SU-DHL-6 (cell line): ENCODE measurements around the gene TRAK1.

Experiments
- EZH2phosphoT487 ChIP-seq: fragments of 200-600 bp; sonication (generic), shearing (Covaris generic); conservative IDR thresholded peaks from 2 replicates; pipeline ENCODE4 v1.6.1; 2018; ENCODE audit warnings: mild to moderate bottlenecking, antibody characterized with exemption, low read length, moderate library complexity, mixed read lengths
- TF ChIP-seq, protein P1 (sequence below): fragments of 200-600 bp; sonication (generic); IDR thresholded peaks from one replicate; pipeline ENCODE4 v1.5.1; 2017; ENCODE audit warnings: antibody characterized with exemption, mild to moderate bottlenecking, low read length, moderate library complexity; ENCODE audit not compliant: insufficient read depth, poor library complexity, severe bottlenecking

DNA sequence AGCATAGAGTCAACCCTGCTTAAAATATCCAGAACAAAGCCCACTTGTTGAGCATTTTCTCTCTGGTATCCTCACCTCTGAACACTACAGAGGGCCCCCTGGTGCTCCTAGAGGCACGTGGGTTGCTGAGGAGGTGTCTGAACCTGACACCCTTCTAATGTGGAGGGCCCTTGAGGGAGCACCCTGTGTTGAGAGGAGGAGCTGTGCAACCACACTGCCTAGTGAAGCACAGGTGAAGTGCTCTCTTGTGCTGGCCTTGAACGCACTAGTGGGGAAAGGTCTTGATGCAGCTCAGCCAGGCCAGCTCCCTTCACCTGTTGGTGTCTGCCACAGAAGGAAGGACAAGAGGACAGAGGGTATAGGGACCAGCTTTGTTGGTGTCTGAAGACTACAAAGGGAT, 122.9 kb downstream of the TRAK1 start:
- TF ChIP-seq, protein P1, sequence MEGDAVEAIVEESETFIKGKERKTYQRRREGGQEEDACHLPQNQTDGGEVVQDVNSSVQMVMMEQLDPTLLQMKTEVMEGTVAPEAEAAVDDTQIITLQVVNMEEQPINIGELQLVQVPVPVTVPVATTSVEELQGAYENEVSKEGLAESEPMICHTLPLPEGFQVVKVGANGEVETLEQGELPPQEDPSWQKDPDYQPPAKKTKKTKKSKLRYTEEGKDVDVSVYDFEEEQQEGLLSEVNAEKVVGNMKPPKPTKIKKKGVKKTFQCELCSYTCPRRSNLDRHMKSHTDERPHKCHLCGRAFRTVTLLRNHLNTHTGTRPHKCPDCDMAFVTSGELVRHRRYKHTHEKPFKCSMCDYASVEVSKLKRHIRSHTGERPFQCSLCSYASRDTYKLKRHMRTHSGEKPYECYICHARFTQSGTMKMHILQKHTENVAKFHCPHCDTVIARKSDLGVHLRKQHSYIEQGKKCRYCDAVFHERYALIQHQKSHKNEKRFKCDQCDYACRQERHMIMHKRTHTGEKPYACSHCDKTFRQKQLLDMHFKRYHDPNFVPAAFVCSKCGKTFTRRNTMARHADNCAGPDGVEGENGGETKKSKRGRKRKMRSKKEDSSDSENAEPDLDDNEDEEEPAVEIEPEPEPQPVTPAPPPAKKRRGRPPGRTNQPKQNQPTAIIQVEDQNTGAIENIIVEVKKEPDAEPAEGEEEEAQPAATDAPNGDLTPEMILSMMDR = no peak
- TF ChIP-seq EZH2phosphoT487 = no peak
